ENCODE data around the gene CD300LD.

The CD300LD gene

GRCh38 chr17:74542727-74543383, 49.2 kb downstream of the CD300LD start:
- DNase-seq, result no peak

GRCh38 chr17:74542166-74542565, 49.9 kb downstream of the CD300LD start:
- DNase-seq, result no peak

- no peak for DNase-seq
These were observed 50.6 kb downstream of the CD300LD start for GRCh38 chr17:74541176-74542111.

GRCh38 chr17:74539281-74539820, 52.7 kb downstream of the CD300LD start:
- no peak for DNase-seq

- DNase-seq, result no peak
These were observed 55.2 kb downstream of the CD300LD start for GRCh38 chr17:74536890-74537289.

- peak; percentile 93 for DNase-seq
These were observed 60.0 kb downstream of the CD300LD start for GRCh38 chr17:74532115-74532514.

- peak; percentile 66 for DNase-seq
These were observed 60.8 kb downstream of the CD300LD start, which contains the start of gene CD300LB for GRCh38 chr17:74531231-74531761. Gene CD300LB (minus strand): TSS chr17:74531475. CDS start chr17:74531350, 125 bp downstream.

GRCh38 chr17:74530831-74531150, 61.3 kb downstream of the CD300LD start:
- DNase-seq, result no peak
